Measurements from ENCODE around the gene BSX.

Gene BSX

GRCh38 chr11:122979103-122979814 is 2.4 kb downstream of the BSX start:
- no peak overlapping the region for H3K4me3 ChIP-seq (ENCODE audit: low read depth, low read length)
- no peak for DNase-seq (ENCODE audit: low read depth)
- TF ChIP-seq, protein P1, sequence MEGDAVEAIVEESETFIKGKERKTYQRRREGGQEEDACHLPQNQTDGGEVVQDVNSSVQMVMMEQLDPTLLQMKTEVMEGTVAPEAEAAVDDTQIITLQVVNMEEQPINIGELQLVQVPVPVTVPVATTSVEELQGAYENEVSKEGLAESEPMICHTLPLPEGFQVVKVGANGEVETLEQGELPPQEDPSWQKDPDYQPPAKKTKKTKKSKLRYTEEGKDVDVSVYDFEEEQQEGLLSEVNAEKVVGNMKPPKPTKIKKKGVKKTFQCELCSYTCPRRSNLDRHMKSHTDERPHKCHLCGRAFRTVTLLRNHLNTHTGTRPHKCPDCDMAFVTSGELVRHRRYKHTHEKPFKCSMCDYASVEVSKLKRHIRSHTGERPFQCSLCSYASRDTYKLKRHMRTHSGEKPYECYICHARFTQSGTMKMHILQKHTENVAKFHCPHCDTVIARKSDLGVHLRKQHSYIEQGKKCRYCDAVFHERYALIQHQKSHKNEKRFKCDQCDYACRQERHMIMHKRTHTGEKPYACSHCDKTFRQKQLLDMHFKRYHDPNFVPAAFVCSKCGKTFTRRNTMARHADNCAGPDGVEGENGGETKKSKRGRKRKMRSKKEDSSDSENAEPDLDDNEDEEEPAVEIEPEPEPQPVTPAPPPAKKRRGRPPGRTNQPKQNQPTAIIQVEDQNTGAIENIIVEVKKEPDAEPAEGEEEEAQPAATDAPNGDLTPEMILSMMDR (IDR thresholded peaks at IDR 0.05; ENCODE audit: control insufficient read depth, extremely low read depth, insufficient read depth): no peak

DNA sequence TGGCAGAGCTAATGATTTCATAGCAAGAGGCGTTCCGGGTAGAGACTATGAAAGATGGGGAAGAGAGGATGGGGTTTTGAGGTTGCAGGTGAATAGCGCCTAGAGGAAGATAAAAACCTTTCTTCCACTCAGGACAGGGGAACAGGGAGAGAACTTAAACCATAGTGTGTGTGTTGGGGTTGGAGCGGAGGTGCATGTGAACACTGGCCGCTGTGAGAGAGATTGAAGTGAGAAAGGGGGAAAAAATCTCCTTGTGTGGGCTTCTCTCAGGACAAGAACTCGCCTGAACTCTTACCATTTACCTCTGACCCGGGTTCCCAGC is 3.4 kb downstream of the BSX start:
- H3K4me3 ChIP-seq (ENCODE audit: low read depth, low read length): no peak overlapping the region
- TF ChIP-seq, protein P1 (IDR thresholded peaks at IDR 0.05; ENCODE audit: control insufficient read depth, extremely low read depth, insufficient read depth): no peak
- DNase-seq (ENCODE audit: low read depth): no peak

GRCh38 chr11:122977470-122978298 is 4.0 kb downstream of the BSX start:
- DNase-seq (ENCODE audit: low read depth): no peak
- TF ChIP-seq, protein P1 (IDR thresholded peaks at IDR 0.05; ENCODE audit: control insufficient read depth, extremely low read depth, insufficient read depth): no peak
- no peak overlapping the region for H3K4me3 ChIP-seq (ENCODE audit: low read depth, low read length)

DNA sequence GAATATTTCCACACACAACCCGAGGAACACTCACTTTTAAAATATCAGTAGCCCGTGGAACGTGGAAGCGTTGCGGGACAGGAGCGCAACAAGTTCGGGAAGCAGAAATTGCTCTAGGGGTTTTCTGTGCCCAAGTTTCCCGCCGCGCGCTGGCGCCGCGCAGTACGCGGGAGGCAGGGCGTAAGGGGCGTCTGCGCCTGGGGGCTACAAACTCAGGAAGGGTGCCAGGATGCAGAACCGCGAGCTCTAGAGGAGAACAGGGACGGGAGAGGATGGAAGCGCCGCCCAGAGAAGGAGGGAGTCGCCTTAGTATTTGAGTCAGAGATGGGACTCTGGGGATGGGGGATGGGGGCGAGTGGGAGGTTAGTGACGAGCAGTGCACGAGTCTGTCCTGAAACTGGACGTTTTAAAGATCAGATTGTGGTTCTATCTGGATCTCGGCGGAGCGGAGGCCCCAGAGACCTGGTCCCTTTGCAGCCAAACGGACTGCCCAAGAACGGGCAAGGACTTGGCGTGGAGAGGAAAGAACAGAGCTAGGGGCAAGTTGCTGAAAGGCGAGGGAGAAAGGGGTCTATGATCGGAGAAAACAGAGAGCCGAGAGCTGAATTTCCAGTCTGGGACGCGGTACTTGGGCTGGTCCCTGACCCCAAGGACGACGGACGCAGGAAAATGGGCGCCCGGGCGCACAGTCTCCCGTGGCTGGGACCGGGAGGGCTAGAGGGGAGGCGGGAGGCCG is 4.7 kb downstream of the BSX start:
- TF ChIP-seq, protein P1 (IDR thresholded peaks at IDR 0.05; ENCODE audit: control insufficient read depth, extremely low read depth, insufficient read depth): no peak
- H3K4me3 ChIP-seq (ENCODE audit: low read depth, low read length): no peak overlapping the region
- no peak for DNase-seq (ENCODE audit: low read depth)

GRCh38 chr11:122976061-122976733 is 5.4 kb downstream of the BSX start:
- TF ChIP-seq, protein P1 (IDR thresholded peaks at IDR 0.05; ENCODE audit: control insufficient read depth, extremely low read depth, insufficient read depth): no peak
- no peak for DNase-seq (ENCODE audit: low read depth)
- H3K4me3 ChIP-seq (ENCODE audit: low read depth, low read length): no peak overlapping the region

- DNase-seq (ENCODE audit: low read depth): no peak
- TF ChIP-seq, protein P1 (IDR thresholded peaks at IDR 0.05; ENCODE audit: control insufficient read depth, extremely low read depth, insufficient read depth): no peak
- no peak overlapping the region for H3K4me3 ChIP-seq (ENCODE audit: low read depth, low read length)
Observed at GRCh38 chr11:122963961-122964360, 17.7 kb downstream of the BSX start.

Data from LNCaP clone FGC (cell line).